WTC11 (cell line): ENCODE measurements around the gene MYL11. TPM values are rescaled to one million over a fixed set of nuclear protein-coding genes. Genes with fewer than 3 reads are reported as not detected.
A peak's percentile ranks its signal among the peaks of the same experiment; 100 is the strongest.

Experiments
- ATAC-seq: fragments of 200-7000 bp; cut with Tn5 transposase; 2 replicates; pipeline ENCODE4 v1.10.0; 2021; ENCODE audit warnings: mild to moderate bottlenecking, moderate library complexity
- CTCF ChIA-PET: fragments of 300-600 bp; sonication (Branson Sonifier 250); formaldehyde crosslinking; loops from one replicate; lab custom pipeline; 2021; ENCODE audit warnings: antibody characterized with exemption; lab: Charles Lee
- POLR2A ChIA-PET: fragments of 350-600 bp; sonication (Branson Sonifier 250); formaldehyde crosslinking; loops from one replicate; lab custom pipeline; 2021; ENCODE audit warnings: antibody characterized with exemption; lab: Charles Lee
- DNase-seq: peaks from one replicate; pipeline ENCODE4 v3.0.0; 2021; ENCODE audit warnings: low spot score
- H3K27ac Mint-ChIP-seq: 2 replicates; pipeline ENCODE4 v1.8.0; 2021; ENCODE audit warnings: mixed read lengths
- H3K27me3 Mint-ChIP-seq: 2 replicates; pipeline ENCODE4 v1.8.0; 2021; ENCODE audit warnings: low read depth, mild to moderate bottlenecking, moderate library complexity, mixed read lengths
- H3K36me3 Mint-ChIP-seq: 2 replicates; pipeline ENCODE4 v1.8.0; 2021; ENCODE audit warnings: mixed read lengths
- H3K4me1 Mint-ChIP-seq: 2 replicates; pipeline ENCODE4 v1.8.0; 2022; ENCODE audit warnings: mixed read lengths
- H3K4me3 Mint-ChIP-seq: 2 replicates; pipeline ENCODE4 v1.8.0; 2021; ENCODE audit warnings: mild to moderate bottlenecking, moderate library complexity, mixed read lengths
- H3K9me3 Mint-ChIP-seq: 2 replicates; pipeline ENCODE4 v1.8.0; 2021; ENCODE audit warnings: mixed read lengths
- ARID4B ChIP-seq: sonication (generic); formaldehyde crosslinking; IDR thresholded peaks from 2 replicates; pipeline ENCODE4 v1.8.0; 2023; ENCODE audit warnings: missing genetic modification reagents, mild to moderate bottlenecking, borderline replicate concordance
- ATF1 ChIP-seq: sonication (generic); formaldehyde crosslinking; IDR thresholded peaks from 2 replicates; pipeline ENCODE4 v1.8.1; 2023; ENCODE audit warnings: mild to moderate bottlenecking, moderate library complexity, missing genetic modification reagents
- ATF6 ChIP-seq: sonication (generic); formaldehyde crosslinking; IDR thresholded peaks from 2 replicates; pipeline ENCODE4 v1.8.1; 2023; ENCODE audit warnings: mild to moderate bottlenecking, missing genetic modification reagents
- CDX4 ChIP-seq: fragments of 250-450 bp; sonication (Bioruptor Pico); IDR thresholded peaks from 2 replicates; pipeline ENCODE4 v1.9.0; 2021; ENCODE audit warnings: moderate library complexity, mild to moderate bottlenecking, inconsistent platforms, borderline replicate concordance
- CTCF ChIP-seq: fragments of 200-600 bp; IDR thresholded peaks from 2 replicates; pipeline ENCODE4 v1.8.0; 2022; ENCODE audit warnings: antibody characterized with exemption
- FOXP4 ChIP-seq: sonication (generic); formaldehyde crosslinking; IDR thresholded peaks from 2 replicates; pipeline ENCODE4 v1.8.0; 2022; ENCODE audit warnings: mild to moderate bottlenecking, missing genetic modification reagents
- JAZF1 ChIP-seq: fragments of 250-450 bp; sonication (Bioruptor Pico); IDR thresholded peaks from 2 replicates; pipeline ENCODE4 v1.9.0; 2021; ENCODE audit warnings: moderate library complexity, mild to moderate bottlenecking, inconsistent platforms
- ZBTB21 ChIP-seq: sonication (generic); formaldehyde crosslinking; IDR thresholded peaks from 2 replicates; pipeline ENCODE4 v1.8.1; 2023; ENCODE audit warnings: mild to moderate bottlenecking, missing genetic modification reagents, borderline replicate concordance
- ZNF219 ChIP-seq: sonication (generic); formaldehyde crosslinking; IDR thresholded peaks from 2 replicates; pipeline ENCODE4 v1.8.0; 2023; ENCODE audit warnings: missing genetic modification reagents, mild to moderate bottlenecking, borderline replicate concordance
- ZNF263 ChIP-seq: sonication (generic); formaldehyde crosslinking; IDR thresholded peaks from 2 replicates; pipeline ENCODE4 v1.8.1; 2022; ENCODE audit warnings: low read depth, mild to moderate bottlenecking, moderate library complexity, missing genetic modification reagents
- total RNA-seq: library from RNA; stranded (reverse); gene quantifications from 3 replicates; pipeline ENCODE4 v1.2.3, GENCODE V29; 2021

The MYL11 gene
- total RNA-seq, 1 experiment from 2014 or later: 1.3 TPM

GRCh38 chr16:30375864-30376263, 1.3 kb downstream of the MYL11 start (continued):
- TF ChIP-seq ARID4B (CRISPR knock-in tag) (no peak), CTCF (no peak)

GRCh38 chr16:30376461-30376902, 1.9 kb downstream of the MYL11 start:
- ChIA-PET CTCF (interaction anchor here (1.5 to 1.8 kb wide), 2 partner anchors 33 to 53 kb away, joined by 4 to 6 read pairs; partner anchors contain the start of gene DCTPP1), POLR2A (interaction anchor here (2.3 kb wide), 1 partner anchor 19 kb away, joined by 9 read pairs; the partner anchor contains the start of gene ZNF48)
- Mint-ChIP-seq H3K27ac (no peak overlapping the region), H3K27me3 (peaks cover 3% of the 10 kb centered on the region; the same call in 1 of the 2 replicates), H3K36me3 (0 out of 2 replicates have a peak, but pooled peaks cover 2% of the 10 kb centered on the region), H3K4me3 (0 out of 2 replicates have a peak overlapping the region, but pooled peaks have one; percentile 96), H3K9me3 (no peaks in the 10 kb centered on the region), H3K4me1 (peaks cover 20% of the 10 kb centered on the region)
- DNase-seq: no peak
- no peak for ATAC-seq
- TF ChIP-seq JAZF1 (CRISPR knock-in tag) (no peak), ZNF219 (CRISPR knock-in tag) (no peak), ATF1 (CRISPR knock-in tag) (no peak), ZBTB21 (CRISPR knock-in tag) (no peak), ATF6 (no peak), FOXP4 (CRISPR knock-in tag) (no peak), CDX4 (CRISPR knock-in tag) (no peak), ZNF263 (CRISPR knock-in tag) (no peak)
